NAMALWA (cell line): ENCODE data around the gene MAP3K4.

Experiments used
- DNase-seq: peaks from one replicate; pipeline ENCODE4 v3.0.0-alpha.2; 2015; ENCODE audit warnings: low spot score

Gene MAP3K4

GRCh38 chr6:161037873-161038228, 46.3 kb downstream of the MAP3K4 start:
- DNase-seq = no peak

- DNase-seq = no peak
Observed at GRCh38 chr6:161038229-161039031, 46.9 kb downstream of the MAP3K4 start.

GRCh38 chr6:161041274-161041673, 49.7 kb downstream of the MAP3K4 start:
- DNase-seq = no peak

- DNase-seq = no peak
Observed at GRCh38 chr6:161044335-161044734, 52.8 kb downstream of the MAP3K4 start.

- no peak for DNase-seq
Observed at GRCh38 chr6:161048641-161049040, 57.1 kb downstream of the MAP3K4 start.

DNA sequence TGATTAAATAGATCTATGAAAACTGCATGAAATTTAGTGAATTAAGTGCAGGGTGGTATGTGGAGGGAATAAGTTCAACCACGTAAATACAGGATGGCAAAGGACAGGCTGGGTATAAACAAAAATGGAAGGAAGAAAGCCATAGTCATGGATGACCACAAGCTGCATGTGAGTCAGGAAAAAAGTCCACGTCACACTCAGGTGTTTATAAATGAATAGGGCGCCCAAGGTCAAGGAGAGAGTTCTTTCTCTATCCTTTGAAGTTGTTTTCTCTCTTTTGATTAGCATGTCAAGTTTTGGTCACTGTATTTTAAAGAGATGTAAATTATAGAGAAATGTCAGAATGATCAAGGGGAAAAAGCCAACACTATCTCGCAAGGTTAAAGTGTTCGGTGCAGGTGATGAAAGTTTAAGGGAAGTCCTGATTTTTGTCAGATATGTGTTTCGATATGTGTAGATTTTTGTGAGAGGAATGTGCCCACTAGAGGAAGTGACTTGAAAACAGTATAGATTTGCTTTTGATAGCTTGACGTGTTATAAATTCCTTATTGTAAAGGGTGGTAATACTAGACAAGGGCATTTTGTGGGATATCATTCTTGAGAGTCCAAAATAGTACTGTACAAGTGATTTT, 58.7 kb downstream of the MAP3K4 start:
- DNase-seq = no peak

- DNase-seq = no peak
Observed at GRCh38 chr6:161053103-161053502, 61.5 kb downstream of the MAP3K4 start.

GRCh38 chr6:161054876-161055275, 63.3 kb downstream of the MAP3K4 start:
- DNase-seq = no peak

GRCh38 chr6:161056451-161056850, 64.9 kb downstream of the MAP3K4 start:
- DNase-seq = no peak

- no peak for DNase-seq
Observed at GRCh38 chr6:161057103-161058091, 65.8 kb downstream of the MAP3K4 start.

DNA sequence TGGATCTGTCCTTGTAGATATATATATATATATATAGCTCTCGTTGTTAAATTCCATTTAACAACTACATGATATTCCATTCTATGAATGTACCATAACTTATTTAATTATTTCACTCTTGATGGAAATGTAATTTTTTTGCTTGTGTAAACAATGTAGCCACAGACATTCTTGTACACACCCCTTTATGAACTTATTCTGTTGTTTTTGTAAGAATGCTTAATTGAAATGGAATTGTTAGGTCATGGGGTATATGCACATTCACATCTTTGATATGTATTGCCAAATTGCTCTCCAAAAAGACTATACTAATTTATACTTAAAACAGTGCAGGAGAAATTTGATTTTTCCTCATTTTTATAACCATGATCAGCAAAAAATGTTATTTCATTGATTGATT, 67.2 kb downstream of the MAP3K4 start:
- DNase-seq = no peak

DNA sequence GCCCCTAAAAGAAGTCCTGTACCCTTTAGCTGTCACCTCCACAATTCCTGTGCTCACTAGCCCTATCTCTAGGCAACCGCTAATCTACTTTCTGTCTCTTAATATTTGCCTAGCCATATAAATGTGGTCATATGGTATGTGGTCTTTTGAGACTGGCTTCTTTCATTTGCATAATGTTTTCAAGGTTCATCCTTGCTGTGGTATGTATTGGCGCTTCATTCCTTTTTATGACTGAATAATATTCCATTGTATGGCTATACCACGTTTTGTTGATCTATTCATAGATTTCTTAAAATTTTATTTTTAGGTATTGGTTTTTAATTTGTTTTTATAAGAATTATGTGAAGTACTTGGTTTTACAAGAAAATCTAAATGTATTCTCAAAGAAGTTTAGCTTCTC, 70.0 kb downstream of the MAP3K4 start:
- DNase-seq = no peak

DNA sequence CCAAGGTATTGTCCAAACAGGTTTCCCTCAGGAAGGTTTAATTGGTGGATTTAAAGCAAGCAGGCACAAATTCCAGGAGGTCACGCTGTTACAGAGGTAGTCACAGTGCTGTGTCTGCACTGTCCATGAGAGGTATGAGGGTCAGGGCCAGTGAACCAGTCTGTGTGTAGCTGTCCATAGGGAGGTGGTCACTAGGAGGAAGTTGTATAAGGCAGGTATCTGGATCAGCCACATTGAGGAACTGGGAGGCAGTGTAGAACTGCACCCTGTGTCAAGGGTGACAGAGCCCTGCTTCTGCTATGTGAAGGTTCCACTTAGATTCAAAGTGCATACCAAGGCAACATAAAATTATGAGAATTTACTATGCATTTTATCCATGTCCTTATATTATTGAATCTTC, 73.3 kb downstream of the MAP3K4 start:
- DNase-seq = no peak

GRCh38 chr6:161066511-161066910, 74.9 kb downstream of the MAP3K4 start:
- DNase-seq = no peak

DNA sequence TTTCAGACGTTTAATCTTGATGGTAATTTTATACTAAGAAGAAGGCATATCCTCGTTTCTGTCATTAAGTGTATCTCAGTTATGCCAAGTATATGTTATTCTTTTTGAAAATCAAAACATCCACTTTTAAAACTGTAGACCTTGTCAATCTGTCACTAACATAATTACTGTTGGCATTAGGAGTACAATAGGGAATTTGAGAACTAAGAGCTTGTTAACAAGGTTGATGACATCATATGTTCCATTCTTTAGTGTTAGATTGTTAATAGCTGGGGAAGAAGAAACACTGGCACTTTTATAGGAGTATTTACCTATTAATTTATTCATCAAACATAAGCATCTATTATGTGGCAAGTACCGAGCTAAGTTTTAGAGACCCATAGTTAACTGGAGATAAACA, 76.2 kb downstream of the MAP3K4 start:
- no peak for DNase-seq

DNA sequence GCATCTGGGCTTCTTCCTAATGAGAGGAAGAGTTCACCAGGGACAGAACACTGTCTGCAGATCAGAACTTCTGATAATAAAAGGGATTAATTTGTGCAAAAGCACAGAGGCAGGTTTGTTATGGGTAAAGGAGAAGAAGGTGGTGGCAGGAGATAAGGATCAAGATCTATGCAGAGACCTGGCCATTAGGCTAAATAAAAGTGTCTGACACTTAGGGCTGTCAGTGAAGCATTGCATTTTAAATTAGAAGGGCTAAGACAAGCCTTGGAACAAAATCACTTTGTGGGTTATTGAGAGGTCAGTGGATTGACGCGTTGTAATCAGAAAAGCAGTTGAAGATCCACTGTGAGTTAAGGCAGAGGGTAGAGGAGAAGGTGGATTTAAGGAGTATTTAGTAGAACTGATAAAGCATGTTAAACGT, 76.8 kb downstream of the MAP3K4 start:
- no peak for DNase-seq

DNA sequence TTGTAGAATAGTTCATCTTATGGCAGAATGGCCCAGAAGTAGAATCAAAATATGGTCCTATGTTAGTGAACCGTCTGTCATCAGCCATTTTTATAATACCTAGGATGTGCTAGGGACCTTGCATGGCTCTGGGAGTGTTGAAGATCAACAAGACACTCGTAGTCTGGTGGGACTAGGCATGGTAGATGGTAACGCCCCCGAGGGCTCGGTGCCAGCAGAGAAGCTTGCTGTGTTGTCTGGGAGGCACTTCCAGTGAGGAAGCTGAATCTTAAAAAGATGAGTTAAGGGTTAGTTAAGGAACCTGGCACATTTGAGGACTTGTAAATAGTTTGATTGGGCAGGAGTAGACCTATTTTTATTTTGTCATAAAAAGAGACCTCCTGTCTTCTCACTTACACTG, 82.4 kb downstream of the MAP3K4 start:
- DNase-seq = no peak

- no peak for DNase-seq
Observed at GRCh38 chr6:161074496-161075121, 83.0 kb downstream of the MAP3K4 start.

- no peak for DNase-seq
Observed at GRCh38 chr6:161076181-161076677, 84.7 kb downstream of the MAP3K4 start.

GRCh38 chr6:161079566-161080262, 88.1 kb downstream of the MAP3K4 start:
- no peak for DNase-seq

DNA sequence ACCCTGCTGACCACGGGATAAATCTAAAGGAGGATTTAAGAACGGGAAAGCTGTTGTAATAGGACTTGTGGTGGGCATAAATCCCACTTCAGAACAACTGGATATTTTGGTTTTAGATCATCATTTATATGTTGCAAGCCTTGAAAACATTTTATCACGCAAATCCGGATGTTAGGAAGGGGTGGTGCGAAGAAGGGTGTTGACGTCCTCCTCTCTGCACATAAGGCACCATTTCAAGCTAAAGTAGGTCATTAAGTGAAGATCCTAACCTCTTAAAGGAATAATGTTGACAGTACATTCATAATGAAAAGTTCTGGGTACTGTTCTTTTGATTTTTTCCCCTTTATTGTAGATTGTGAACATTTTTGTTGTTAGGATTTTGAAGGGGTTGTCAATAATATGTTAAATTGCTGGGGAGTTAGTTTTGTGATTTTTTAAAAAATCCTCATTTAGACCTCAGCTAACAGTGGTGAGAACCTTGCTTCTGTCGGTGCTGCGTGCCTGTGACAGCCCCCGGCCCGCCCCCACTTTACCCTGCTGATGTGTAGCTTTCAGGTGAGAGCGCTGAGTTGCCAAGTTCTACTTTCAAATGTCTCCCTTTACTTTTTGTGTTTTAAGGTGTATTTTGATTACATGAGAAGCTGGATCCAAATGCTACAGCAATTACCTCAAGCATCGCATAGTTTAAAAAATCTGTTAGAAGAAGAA, 88.8 kb downstream of the MAP3K4 start:
- DNase-seq = no peak
